Mesodermal cell (in vitro differentiated cells): ENCODE data around the gene KDM4B.

Source experiments
- H3K27ac ChIP-seq: 2 replicates; pipeline ENCODE4 v1.7.0; 2013; ENCODE audit warnings: mild to moderate bottlenecking, low read depth, low read length, moderate library complexity; ENCODE audit not compliant: severe bottlenecking
- H3K36me3 ChIP-seq: 2 replicates; pipeline ENCODE4 v1.7.1; 2013; ENCODE audit warnings: mild to moderate bottlenecking, low read length, moderate library complexity; ENCODE audit not compliant: control insufficient read depth, insufficient read depth
- H3K4me1 ChIP-seq: one replicate; pipeline ENCODE4 v1.7.1; 2013; ENCODE audit warnings: mild to moderate bottlenecking, low read length; ENCODE audit not compliant: insufficient read depth, control insufficient read depth, poor library complexity, severe bottlenecking
- H3K4me3 ChIP-seq: 2 replicates; pipeline ENCODE4 v1.7.0; 2013; ENCODE audit warnings: low read length, control low read depth, mild to moderate bottlenecking; ENCODE audit not compliant: insufficient read depth, poor library complexity, severe bottlenecking; ENCODE audit errors: extremely low read depth
- H3K9me3 ChIP-seq: 2 replicates; pipeline ENCODE4 v1.7.1; 2013; ENCODE audit warnings: mild to moderate bottlenecking, low read length, moderate library complexity; ENCODE audit not compliant: control insufficient read depth
- WGBS, 2 experiments: methylation state at CpG; one replicate each; pipeline ENCODE4 v1.1.5; 2013; ENCODE audit warnings: missing lambda C conversion rate in 2 of 2; ENCODE audit not compliant: insufficient coverage in 2 of 2; 5-methylcytosine and 5-hydroxymethylcytosine counted together

KDM4B gene

GRCh38 chr19:5080030-5080654 lies 111.2 kb downstream of the KDM4B start:
- Histone ChIP-seq H3K4me1 (peaks cover 7% of the 10 kb centered on the region), H3K4me3 (no peak overlapping the region), H3K9me3 (no peaks in the 10 kb centered on the region), H3K36me3 (peaks cover 66% of the 10 kb centered on the region), H3K27ac (no peak overlapping the region)
- WGBS, 2 experiments = 97% methylated on average over 22 of the region's 27 CpGs

GRCh38 chr19:5080809-5081208 lies 111.9 kb downstream of the KDM4B start:
- Histone ChIP-seq H3K36me3 (peaks cover 71% of the 10 kb centered on the region), H3K27ac (no peak overlapping the region), H3K4me1 (peaks cover 7% of the 10 kb centered on the region), H3K9me3 (no peaks in the 10 kb centered on the region), H3K4me3 (no peak overlapping the region)
- WGBS, 2 experiments = 98% methylated on average over 19 of the region's 19 CpGs

- no peak overlapping the region for H3K27ac ChIP-seq
- H3K9me3 ChIP-seq = no peaks in the 10 kb centered on the region
- 93 to 97% methylated on average over 20 to 28 of the region's 28 CpGs for WGBS, 2 experiments
- H3K36me3 ChIP-seq = peaks cover 77% of the 10 kb centered on the region
- no peak overlapping the region for H3K4me3 ChIP-seq
- H3K4me1 ChIP-seq = peaks cover 7% of the 10 kb centered on the region
Observed at GRCh38 chr19:5081443-5082161, 112.7 kb downstream of the KDM4B start.

GRCh38 chr19:5083547-5083965 lies 114.6 kb downstream of the KDM4B start:
- H3K4me3 ChIP-seq = no peak overlapping the region
- peaks cover 7% of the 10 kb centered on the region for H3K4me1 ChIP-seq
- peaks cover 76% of the 10 kb centered on the region for H3K36me3 ChIP-seq
- H3K27ac ChIP-seq = peak overlapping the region; percentile 57
- H3K9me3 ChIP-seq = no peaks in the 10 kb centered on the region
- WGBS, 2 experiments = 67 to 76% methylated on average over 11 to 12 of the region's 13 CpGs

GRCh38 chr19:5085566-5085965 lies 116.7 kb downstream of the KDM4B start:
- Histone ChIP-seq H3K27ac (no peak overlapping the region), H3K36me3 (peaks cover 71% of the 10 kb centered on the region)

GRCh38 chr19:5086230-5086629 lies 117.3 kb downstream of the KDM4B start:
- 93 to 95% methylated on average over 15 to 18 of the region's 19 CpGs for WGBS, 2 experiments
- peaks cover 11% of the 10 kb centered on the region for H3K4me1 ChIP-seq
- H3K9me3 ChIP-seq = no peaks in the 10 kb centered on the region
- no peak overlapping the region for H3K27ac ChIP-seq
- peaks cover 64% of the 10 kb centered on the region for H3K36me3 ChIP-seq
- no peak overlapping the region for H3K4me3 ChIP-seq

More at GRCh38 chr19:5085566-5085965, 116.7 kb downstream of the KDM4B start:
- peaks cover 7% of the 10 kb centered on the region for H3K4me1 ChIP-seq
- H3K4me3 ChIP-seq = no peak overlapping the region
- WGBS, 2 experiments = 96 to 98% methylated on average over 17 to 20 of the region's 20 CpGs
- no peaks in the 10 kb centered on the region for H3K9me3 ChIP-seq

GRCh38 chr19:5086725-5087439 lies 118.0 kb downstream of the KDM4B start:
- no peak overlapping the region for H3K27ac ChIP-seq
- 82 to 85% methylated on average over 18 of the region's 20 CpGs for WGBS, 2 experiments
- peaks cover 15% of the 10 kb centered on the region for H3K4me1 ChIP-seq
- peaks cover 58% of the 10 kb centered on the region for H3K36me3 ChIP-seq
- no peaks in the 10 kb centered on the region for H3K9me3 ChIP-seq
- H3K4me3 ChIP-seq = no peak overlapping the region

GRCh38 chr19:5089283-5089682 lies 120.4 kb downstream of the KDM4B start:
- Histone ChIP-seq H3K9me3 (no peaks in the 10 kb centered on the region), H3K27ac (no peak overlapping the region), H3K4me1 (peaks cover 11% of the 10 kb centered on the region), H3K36me3 (peaks cover 48% of the 10 kb centered on the region), H3K4me3 (no peak overlapping the region)
- 98 to 100% methylated on average over 7 to 8 of the region's 8 CpGs for WGBS, 2 experiments

GRCh38 chr19:5090465-5091017 lies 121.6 kb downstream of the KDM4B start:
- Histone ChIP-seq H3K4me1 (peaks cover 11% of the 10 kb centered on the region), H3K36me3 (peaks cover 41% of the 10 kb centered on the region), H3K4me3 (no peak overlapping the region), H3K9me3 (no peaks in the 10 kb centered on the region), H3K27ac (peak overlapping the region; percentile 76)
- WGBS, 2 experiments = 95 to 98% methylated on average over 5 of the region's 18 CpGs

GRCh38 chr19:5091018-5091683 lies 122.2 kb downstream of the KDM4B start:
- Histone ChIP-seq H3K4me1 (peaks cover 11% of the 10 kb centered on the region), H3K4me3 (no peak overlapping the region), H3K9me3 (no peaks in the 10 kb centered on the region), H3K36me3 (peaks cover 37% of the 10 kb centered on the region), H3K27ac (peak overlapping the region; percentile 76)
- 68 to 83% methylated on average over 11 to 14 of the region's 22 CpGs for WGBS, 2 experiments
